HG03025 (cell line): ENCODE measurements around the gene CRYZL1.

Experiments used
- ATAC-seq: cut with Tn5 transposase; IDR thresholded peaks from one replicate; pipeline ENCODE4 v1.9.1; 2021; ENCODE audit warnings: mild to moderate bottlenecking, moderate library complexity; ENCODE audit not compliant: unreplicated experiment, low FRiP score

Gene CRYZL1

GRCh38 chr21:33662046-33662445 lies 20.5 kb upstream of the CRYZL1 start:
- no peak for ATAC-seq

GRCh38 chr21:33661146-33661545 lies 19.6 kb upstream of the CRYZL1 start:
- no peak for ATAC-seq

GRCh38 chr21:33660406-33660805 lies 18.9 kb upstream of the CRYZL1 start:
- ATAC-seq: no peak

GRCh38 chr21:33659568-33659949 lies 18.0 kb upstream of the CRYZL1 start:
- no peak for ATAC-seq

GRCh38 chr21:33658919-33659567 lies 17.5 kb upstream of the CRYZL1 start:
- no peak for ATAC-seq

- no peak for ATAC-seq
Measured at GRCh38 chr21:33657124-33657820, 15.7 kb upstream of the CRYZL1 start.

GRCh38 chr21:33655588-33656221 lies 14.2 kb upstream of the CRYZL1 start:
- no peak for ATAC-seq

- ATAC-seq: no peak
Measured at GRCh38 chr21:33654412-33654811, 12.9 kb upstream of the CRYZL1 start.

- no peak for ATAC-seq
Measured at GRCh38 chr21:33651965-33652680, 10.6 kb upstream of the CRYZL1 start.

GRCh38 chr21:33650929-33651509 lies 9.5 kb upstream of the CRYZL1 start:
- no peak for ATAC-seq

GRCh38 chr21:33650230-33650629 lies 8.7 kb upstream of the CRYZL1 start:
- no peak for ATAC-seq

GRCh38 chr21:33648555-33648954 lies 7.0 kb upstream of the CRYZL1 start:
- ATAC-seq: no peak

- no peak for ATAC-seq
Measured at GRCh38 chr21:33647587-33647986, 6.0 kb upstream of the CRYZL1 start.

- no peak for ATAC-seq
Measured at GRCh38 chr21:33645730-33646129, 4.2 kb upstream of the CRYZL1 start.

- ATAC-seq: no peak
Measured at GRCh38 chr21:33644383-33645074, 3.0 kb upstream of the CRYZL1 start.

GRCh38 chr21:33643658-33644311 lies 2.2 kb upstream of the CRYZL1 start:
- ATAC-seq: no peak

GRCh38 chr21:33642896-33643657 lies 1.5 kb upstream of the CRYZL1 start:
- ATAC-seq: peak; percentile 1

- ATAC-seq: peak; percentile 86
Measured at GRCh38 chr21:33642027-33642895, 720 bp upstream of the CRYZL1 start, which contains the start of gene ITSN1. ITSN1 (plus strand) TSS chr21:33642501; CDS start chr21:33718829, 76,328 bp downstream.
